Omental fat pad (tissue), 4 donors: ENCODE results near the gene ELAVL4. TPM values are rescaled to one million over a fixed set of nuclear protein-coding genes. Genes with fewer than 3 reads are reported as not detected.

ENCODE experiments used
- ATAC-seq: fragments of 150-250 bp; one replicate; pipeline ENCODE4 v1.9.1; 2016; ENCODE audit warnings: mild to moderate bottlenecking, moderate library complexity; ENCODE audit not compliant: low FRiP score
- DNase-seq: peaks from one replicate; pipeline ENCODE4 v3.0.0-alpha.2; 2019; ENCODE audit warnings: low spot score
- CTCF ChIP-seq, 3 donors: fragments of 450-650 bp; IDR thresholded peaks; one replicate each; pipeline ENCODE4 v1.5.1; 2016 to 2017; ENCODE audit warnings: antibody characterized with exemption in 3 of 3, mild to moderate bottlenecking in 3 of 3, moderate library complexity in 2 of 3
- total RNA-seq, 4 donors: library from RNA; depleted of rRNA; stranded (reverse); fragments of >200 nt; gene quantifications; one replicate each; pipeline ENCODE4 v1.1.0, GENCODE V29; 2016

The ELAVL4 gene
- total RNA-seq, 4 donors from 2014 or later, result 0.12 TPM; not detected in 3

DNA sequence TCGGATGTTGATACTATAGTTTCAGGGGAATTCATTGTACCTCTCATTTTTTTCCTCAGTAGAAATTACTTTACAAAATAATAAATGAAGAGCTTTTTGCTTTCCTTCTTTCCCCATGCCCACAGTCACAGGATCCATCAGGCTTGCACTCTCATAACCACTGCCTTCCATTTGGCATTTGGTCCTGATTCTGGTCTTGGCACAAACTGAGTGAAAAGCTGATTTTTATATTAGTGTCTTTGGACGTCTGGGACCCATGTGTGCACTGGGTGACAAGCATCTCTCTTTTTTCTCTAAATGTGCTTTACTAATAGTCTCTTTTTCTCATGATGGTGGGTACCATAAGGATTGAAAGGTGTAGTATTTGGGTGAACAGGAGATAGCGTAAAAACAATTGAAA, 2.8 kb downstream of the ELAVL4 start:
- DNase-seq, result no peak
- no peak for TF ChIP-seq CTCF (IDR thresholded peaks at IDR 0.05)
- ATAC-seq, result no peak

- ATAC-seq (no peak), DNase-seq (no peak)
- no peak for TF ChIP-seq CTCF (IDR thresholded peaks at IDR 0.05)
Measured at GRCh38 chr1:50112193-50112592, 3.5 kb downstream of the ELAVL4 start.

- TF ChIP-seq CTCF (IDR thresholded peaks at IDR 0.05), result no peak
- ATAC-seq (no peak), DNase-seq (no peak)
Measured at GRCh38 chr1:50123071-50123470, 14.4 kb downstream of the ELAVL4 start.

DNA sequence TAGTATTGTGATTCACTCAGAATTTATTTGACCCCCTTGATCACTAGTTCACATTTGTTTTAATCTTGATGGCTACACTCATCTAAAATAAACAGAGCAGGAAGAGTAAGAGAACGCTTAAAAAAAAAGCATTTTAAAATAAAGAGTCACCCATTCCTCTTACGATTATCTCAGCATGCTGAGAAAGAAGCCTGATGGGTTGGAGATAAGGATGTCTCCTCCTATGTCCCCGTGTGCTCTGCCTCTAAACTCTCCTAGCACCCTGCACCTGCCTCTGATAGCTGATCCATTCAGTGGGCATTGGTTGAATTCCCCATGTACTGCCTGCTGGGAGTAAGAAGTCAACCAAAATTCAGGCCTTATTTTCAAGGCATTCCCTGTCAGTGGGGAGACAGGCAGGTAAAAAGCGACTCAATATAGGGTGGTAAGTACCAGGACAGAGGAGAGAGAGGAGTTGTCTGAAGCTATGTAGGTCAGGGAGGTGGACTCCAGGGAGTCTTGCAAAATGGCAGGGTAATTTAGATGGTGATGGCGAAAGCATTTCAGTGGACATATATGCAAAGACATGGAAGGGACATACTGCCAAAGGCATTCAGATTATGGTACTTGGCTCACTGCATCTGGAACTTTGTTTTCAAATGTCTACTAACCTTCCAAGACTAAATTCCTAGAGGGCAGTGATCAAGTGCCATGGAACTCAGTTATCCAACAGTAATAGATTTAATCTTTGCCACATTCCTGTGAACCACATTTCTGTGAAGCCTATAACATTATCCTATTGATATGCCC, 18.4 kb downstream of the ELAVL4 start:
- no peak for DNase-seq
- no peak for ATAC-seq
- no peak for TF ChIP-seq CTCF (IDR thresholded peaks at IDR 0.05)

DNA sequence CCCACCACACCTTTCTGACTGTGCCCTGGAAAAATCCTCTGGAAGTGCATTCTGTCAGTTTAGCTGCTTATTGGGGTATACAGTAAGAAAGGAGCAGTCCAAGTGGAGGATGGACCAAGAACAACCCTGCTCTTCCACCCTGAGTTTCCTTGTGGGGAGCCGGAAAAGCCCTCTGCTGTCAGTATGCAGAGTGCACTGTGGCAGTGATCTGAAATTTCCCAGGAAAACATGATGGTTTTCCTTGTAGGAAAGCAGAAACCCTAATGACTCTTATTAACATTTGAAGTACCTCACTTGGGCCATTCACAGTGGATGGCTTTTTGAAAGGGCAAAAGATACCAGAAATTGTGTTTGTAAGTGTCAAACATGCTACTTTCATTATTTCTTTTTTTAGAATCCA, 20.5 kb downstream of the ELAVL4 start:
- ATAC-seq (no peak), DNase-seq (no peak)
- TF ChIP-seq CTCF (IDR thresholded peaks at IDR 0.05), result no peak

- no peak for DNase-seq
- TF ChIP-seq CTCF (IDR thresholded peaks at IDR 0.05), result no peak
- ATAC-seq, result no peak
Measured at GRCh38 chr1:50132347-50132894, 23.7 kb downstream of the ELAVL4 start.

GRCh38 chr1:50135716-50136115, 27.0 kb downstream of the ELAVL4 start:
- no peak for TF ChIP-seq CTCF (IDR thresholded peaks at IDR 0.05)
- ATAC-seq, result no peak

More at GRCh38 chr1:50135716-50136115, 27.0 kb downstream of the ELAVL4 start:
- no peak for DNase-seq
